Naive thymus-derived CD8-positive, alpha-beta T cell (primary cell): ENCODE measurements around the gene ZNF565. TPM values are rescaled to one million over a fixed set of nuclear protein-coding genes. Genes with fewer than 3 reads are reported as not detected.
"Not testable (repeated sequence)": the region's sequence is repeated elsewhere in the genome, so short reads cannot be mapped to it uniquely, and the experiment has no call there.

Experiments used
- ATAC-seq, 2 donors: fragments of 150-1000 bp; cut with Tn5 transposase in 1 of 2; sonication (Bioruptor Pico), chemical (Tn5 transposase) in 1 of 2; 1 replicate in 1 of 2; 2 replicates in 1 of 2; pipeline ENCODE4 v1.10.0; 2021; ENCODE audit warnings: mild to moderate bottlenecking in 2 of 2, moderate library complexity in 2 of 2
- POLR2A ChIA-PET: fragments of 350-600 bp; sonication (Branson Sonifier 250); formaldehyde crosslinking; loops from one replicate; lab custom pipeline; 2021; ENCODE audit warnings: antibody characterized with exemption; lab: Charles Lee
- DNase-seq, 10 donors: peaks; one replicate each; pipeline versions ENCODE4 v3.0.0 to v3.0.0-alpha.2; 2020 to 2022
- H3K27ac Mint-ChIP-seq, 10 donors: one replicate each; pipeline ENCODE4 v1.8.0; 2020 to 2022; ENCODE audit warnings: mild to moderate bottlenecking in 10 of 10, mixed read lengths in 10 of 10, moderate library complexity in 4 of 10, inconsistent platforms in 1 of 10
- H3K27me3 Mint-ChIP-seq, 5 donors: one replicate each; pipeline ENCODE4 v1.8.0; 2021 to 2022; ENCODE audit warnings: mixed read lengths in 5 of 5
- H3K36me3 Mint-ChIP-seq, 3 donors: one replicate each; pipeline ENCODE4 v1.8.0; 2020 to 2022; ENCODE audit warnings: mixed read lengths in 3 of 3, mild to moderate bottlenecking in 2 of 3, inconsistent platforms in 1 of 3
- H3K4me1 Mint-ChIP-seq, 4 donors: one replicate each; pipeline ENCODE4 v1.8.0; 2021 to 2022; ENCODE audit warnings: mixed read lengths in 4 of 4
- H3K4me3 Mint-ChIP-seq, 10 donors: one replicate each; pipeline ENCODE4 v1.8.0; 2020 to 2022; ENCODE audit warnings: mild to moderate bottlenecking in 10 of 10, mixed read lengths in 10 of 10, moderate library complexity in 6 of 10, inconsistent platforms in 1 of 10
- H3K9me3 Mint-ChIP-seq, 9 donors: one replicate each; pipeline ENCODE4 v1.8.0; 2020 to 2022; ENCODE audit warnings: mixed read lengths in 9 of 9, mild to moderate bottlenecking in 3 of 9, inconsistent platforms in 1 of 9, moderate library complexity in 1 of 9
- polyA plus RNA-seq, 3 donors: library from polyadenylated mRNA; unstranded; fragments of 300-500 nt; fragmentation: Illumina TruSeq; gene quantifications; one replicate each; pipeline ENCODE4 v1.2.3, GENCODE V29; 2021
- total RNA-seq, 8 experiments: library from RNA in 2 of 8; stranded (reverse) in 2 of 8; gene quantifications; one replicate each; pipeline ENCODE4 v1.2.3 and lab custom pipeline; 2021 to 2026

Gene ZNF565
- total and polyA plus RNA-seq, 5 experiments from 2014 or later, result 1.7 to 9.4 (median 4.8) TPM

GRCh38 chr19:36209372-36209771, 5.1 kb downstream of the ZNF565 start:
- H3K4me3 Mint-ChIP-seq, result no peak overlapping the region
- H3K9me3 Mint-ChIP-seq, result no peaks in the 10 kb centered on the region
- POLR2A ChIA-PET, result no interaction called here
- H3K4me1 Mint-ChIP-seq, result peaks cover 0 to 5% (median 3%) of the 10 kb centered on the region in 4 donors
- no peak for DNase-seq
- no peaks in the 10 kb centered on the region for H3K27me3 Mint-ChIP-seq
- peaks cover 0 to 17% (median 8%) of the 10 kb centered on the region in 3 donors for H3K36me3 Mint-ChIP-seq
- H3K27ac Mint-ChIP-seq, result no peak overlapping the region
- ATAC-seq, result no peak

DNA sequence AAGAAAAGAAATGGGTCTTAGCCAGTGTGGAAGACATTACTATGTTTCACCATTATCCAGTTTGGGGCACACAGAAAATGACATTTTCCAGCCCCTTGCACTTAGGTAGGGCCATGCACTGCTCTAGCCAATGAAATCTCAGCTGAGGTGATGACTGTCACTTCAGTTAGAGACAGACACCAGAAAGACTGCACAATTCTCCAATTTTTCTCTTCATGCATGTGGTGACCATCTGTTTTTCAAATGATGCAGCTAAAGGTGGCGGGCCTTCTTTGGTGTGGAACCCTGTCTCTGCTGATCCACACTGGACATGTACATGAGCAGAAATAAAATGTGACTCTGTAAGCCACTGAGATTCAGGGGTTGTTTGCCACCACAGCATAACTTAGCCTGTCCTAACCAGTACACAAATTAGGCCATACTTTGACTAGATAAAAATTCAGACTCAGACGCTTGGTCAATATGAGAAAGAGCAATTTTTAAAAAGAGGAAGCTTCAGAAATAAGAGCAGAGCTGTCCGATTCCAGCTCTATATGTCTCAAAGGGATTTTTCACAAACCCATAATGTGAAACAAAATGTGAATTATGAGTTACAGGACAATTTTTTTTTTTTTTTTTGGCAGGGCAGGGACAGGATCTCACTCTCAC, 6.7 kb downstream of the ZNF565 start:
- POLR2A ChIA-PET, result no interaction called here
- H3K9me3 Mint-ChIP-seq, result no peaks in the 10 kb centered on the region
- no peak overlapping the region for H3K4me3 Mint-ChIP-seq
- H3K36me3 Mint-ChIP-seq, result peaks cover 0 to 20% (median 8%) of the 10 kb centered on the region in 3 donors
- DNase-seq (no peak), ATAC-seq (no peak)
- peaks cover 0 to 5% (median 2%) of the 10 kb centered on the region in 4 donors for H3K4me1 Mint-ChIP-seq
- H3K27ac Mint-ChIP-seq, result peak overlapping the region in 2 of 10 donors; percentile 11 to 15
- no peaks in the 10 kb centered on the region for H3K27me3 Mint-ChIP-seq

DNA sequence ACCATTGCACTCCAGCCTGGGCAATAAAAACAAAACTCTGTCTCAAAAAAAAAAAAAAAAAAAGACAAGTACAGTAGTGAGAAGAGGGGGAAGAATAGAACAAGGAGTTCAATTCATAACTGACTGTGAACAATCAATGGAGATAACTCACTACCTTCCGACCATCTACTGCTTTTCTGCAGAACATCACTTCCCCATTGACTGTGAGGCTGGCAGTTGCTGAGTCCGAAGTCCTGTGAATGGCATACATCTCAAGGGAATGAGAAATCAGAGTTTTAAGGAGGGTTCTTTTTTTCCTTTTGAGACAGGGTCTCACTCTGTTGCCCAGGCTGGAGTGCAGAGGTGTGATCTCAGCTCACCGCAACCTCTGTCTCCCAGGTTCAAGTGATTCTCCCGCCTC, 11.2 kb downstream of the ZNF565 start:
- H3K4me3 Mint-ChIP-seq, result no peak overlapping the region
- peaks cover 0 to 34% (median 7%) of the 10 kb centered on the region in 3 donors for H3K36me3 Mint-ChIP-seq
- H3K9me3 Mint-ChIP-seq, result no peaks in the 10 kb centered on the region

DNA sequence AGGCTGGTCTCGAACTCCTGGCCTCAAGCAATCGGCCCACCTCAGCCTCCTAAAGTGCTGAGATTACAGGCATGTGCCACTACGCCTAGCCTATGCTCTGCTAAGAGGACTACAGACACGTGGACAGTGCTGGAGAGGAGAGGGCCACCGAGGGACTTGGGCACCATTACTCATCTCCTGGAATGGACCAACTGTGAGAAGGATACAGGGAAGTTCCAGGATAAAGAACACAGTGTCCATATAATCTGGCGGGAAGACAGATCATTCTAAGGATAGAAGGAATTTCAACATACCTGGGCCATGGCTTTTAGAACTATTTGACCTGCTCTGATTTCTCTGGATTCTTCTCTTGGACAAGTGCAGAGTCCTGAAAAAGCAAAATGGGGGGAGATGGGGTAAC, 12.8 kb downstream of the ZNF565 start:
- peaks cover 0 to 5% (median 2%) of the 10 kb centered on the region in 4 donors for H3K4me1 Mint-ChIP-seq
- POLR2A ChIA-PET, result no interaction called here
- ATAC-seq (no peak), DNase-seq (no peak)
- no peak overlapping the region for H3K27ac Mint-ChIP-seq
- peaks cover 0 to 41% (median 9%) of the 10 kb centered on the region in 3 donors for H3K36me3 Mint-ChIP-seq
- no peak overlapping the region for H3K4me3 Mint-ChIP-seq
- no peaks in the 10 kb centered on the region for H3K9me3 Mint-ChIP-seq
- H3K27me3 Mint-ChIP-seq, result no peaks in the 10 kb centered on the region

More for the DNA sequence above, 11.2 kb downstream of the ZNF565 start:
- H3K4me1 Mint-ChIP-seq, result peaks cover 0 to 5% (median 2%) of the 10 kb centered on the region in 4 donors
- ATAC-seq (no peak), DNase-seq (no peak)
- POLR2A ChIA-PET, result interaction anchor here (1.5 kb wide), 1 partner anchor 12 kb away, joined by 4 read pairs; no protein-coding TSS in a partner anchor
- H3K27ac Mint-ChIP-seq, result no peak overlapping the region
- H3K27me3 Mint-ChIP-seq, result no peaks in the 10 kb centered on the region

DNA sequence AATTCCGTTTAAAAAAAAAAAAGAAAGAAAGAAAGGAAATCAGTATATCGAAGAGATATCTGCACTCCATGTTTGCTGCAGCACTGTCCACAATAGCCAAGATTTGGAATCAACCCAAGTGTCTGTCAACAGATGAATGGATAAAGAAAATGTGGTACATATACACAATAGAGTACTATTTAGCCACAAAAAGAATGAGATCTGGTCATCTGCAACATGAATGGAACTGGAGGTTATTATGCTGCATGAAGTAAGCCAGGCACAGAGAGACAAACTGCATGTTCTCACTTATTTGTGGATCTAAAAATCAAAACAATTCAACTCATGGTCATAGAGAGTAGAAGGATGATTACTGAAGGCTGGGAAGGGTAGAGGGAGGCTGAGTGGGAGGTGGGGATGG, 16.3 kb downstream of the ZNF565 start:
- H3K4me1 Mint-ChIP-seq, result peaks cover 0 to 5% (median 3%) of the 10 kb centered on the region in 4 donors

GRCh38 chr19:36196249-36196648, 18.2 kb downstream of the ZNF565 start:
- Mint-ChIP-seq H3K9me3 (no peaks in the 10 kb centered on the region), H3K4me3 (no peak overlapping the region), H3K27me3 (no peaks in the 10 kb centered on the region), H3K27ac (no peak overlapping the region), H3K36me3 (peaks cover 0 to 50% (median 16%) of the 10 kb centered on the region in 3 donors), H3K4me1 (peaks cover 0 to 2% (median under 1%) of the 10 kb centered on the region in 4 donors)
- no peak for ATAC-seq
- POLR2A ChIA-PET, result no interaction called here
- DNase-seq, result no peak

More for the DNA sequence above, 16.3 kb downstream of the ZNF565 start:
- Mint-ChIP-seq H3K4me3 (no peak overlapping the region), H3K27me3 (no peaks in the 10 kb centered on the region), H3K36me3 (peaks cover 0 to 47% (median 16%) of the 10 kb centered on the region in 3 donors), H3K27ac (peak overlapping the region in 1 of 10 donors; percentile 73), H3K9me3 (no peaks in the 10 kb centered on the region)
- ATAC-seq, result no peak
- POLR2A ChIA-PET, result no interaction called here
- DNase-seq, result no peak

- H3K27me3 Mint-ChIP-seq, H3K4me1 Mint-ChIP-seq, H3K4me3 Mint-ChIP-seq, H3K9me3 Mint-ChIP-seq, H3K27ac Mint-ChIP-seq, POLR2A ChIA-PET, DNase-seq, ATAC-seq: not testable (repeated sequence)
- peaks cover 4 to 30% (median 18%) of the 10 kb centered on the region in 3 donors for H3K36me3 Mint-ChIP-seq
These were observed 27.7 kb downstream of the ZNF565 start for GRCh38 chr19:36186722-36187121.

DNA sequence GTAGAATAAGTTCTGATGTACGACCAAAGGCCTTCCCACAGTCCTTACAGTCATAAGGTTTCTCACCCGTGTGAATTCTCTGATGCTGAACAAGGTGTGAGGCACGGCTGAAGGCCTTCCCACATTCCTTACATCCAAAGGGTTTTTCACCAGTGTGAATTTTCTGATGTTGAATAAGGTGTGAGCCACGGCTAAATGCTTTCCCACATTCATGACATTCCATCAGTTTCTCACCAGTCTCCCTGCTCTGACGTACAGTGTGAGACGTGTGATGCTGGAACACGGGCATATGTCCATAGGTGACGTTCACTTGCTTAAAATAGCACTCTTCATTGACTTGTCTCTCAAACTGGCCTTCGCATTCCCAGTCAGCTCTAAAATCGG, 31.2 kb downstream of the ZNF565 start:
- Mint-ChIP-seq H3K4me3 (no peak overlapping the region), H3K27me3 (no peaks in the 10 kb centered on the region), H3K9me3 (no peaks in the 10 kb centered on the region), H3K36me3 (peaks cover 4 to 20% (median 15%) of the 10 kb centered on the region in 3 donors), H3K4me1 (no peaks in the 10 kb centered on the region), H3K27ac (no peak overlapping the region)
- DNase-seq (no peak), ATAC-seq (no peak)
- POLR2A ChIA-PET, result no interaction called here

DNA sequence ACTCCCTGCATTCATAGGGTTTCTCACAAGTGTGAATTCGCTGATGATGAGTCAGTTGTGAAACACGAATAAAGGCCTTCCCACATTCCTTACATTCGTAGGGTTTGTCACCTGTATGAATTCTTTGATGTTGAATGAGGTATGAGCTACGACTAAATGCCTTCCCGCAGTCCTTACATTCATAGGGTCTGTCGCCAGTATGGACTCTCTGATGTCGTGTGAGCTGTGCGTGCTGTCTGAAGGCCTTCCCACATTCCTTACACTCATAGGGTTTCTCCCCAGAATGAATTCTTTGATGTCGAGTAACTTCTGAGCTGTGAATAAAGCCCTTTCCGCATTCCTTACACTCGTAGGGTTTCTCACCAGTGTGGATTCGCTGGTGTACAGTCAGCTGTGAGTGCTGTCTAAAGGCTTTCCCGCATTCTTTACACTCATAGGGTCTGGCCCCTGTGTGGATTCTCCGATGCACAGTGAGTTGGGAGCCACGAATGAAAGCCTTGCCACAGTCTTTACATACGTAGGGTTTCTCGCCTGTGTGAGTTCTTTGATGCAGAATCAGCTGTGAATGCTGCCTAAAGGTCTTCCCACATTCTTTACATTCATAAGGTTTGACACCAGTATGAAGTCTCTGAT, 31.7 kb downstream of the ZNF565 start:
- DNase-seq (no peak), ATAC-seq (no peak)
- H3K36me3 Mint-ChIP-seq, result peaks cover 4 to 20% (median 15%) of the 10 kb centered on the region in 3 donors
- H3K4me1 Mint-ChIP-seq, result no peaks in the 10 kb centered on the region
- H3K9me3 Mint-ChIP-seq, result no peaks in the 10 kb centered on the region
- no peaks in the 10 kb centered on the region for H3K27me3 Mint-ChIP-seq
- POLR2A ChIA-PET, result no interaction called here
- no peak overlapping the region for H3K4me3 Mint-ChIP-seq
- no peak overlapping the region for H3K27ac Mint-ChIP-seq

GRCh38 chr19:36179077-36179476, 35.4 kb downstream of the ZNF565 start:
- H3K4me3 Mint-ChIP-seq, H3K27me3 Mint-ChIP-seq, H3K4me1 Mint-ChIP-seq, H3K9me3 Mint-ChIP-seq, DNase-seq, POLR2A ChIA-PET, ATAC-seq: not testable (repeated sequence)
- Mint-ChIP-seq H3K27ac (peak overlapping the region in 1 of 10 donors; percentile 45), H3K36me3 (peaks cover 4 to 17% (median 13%) of the 10 kb centered on the region in 3 donors)

GRCh38 chr19:36173846-36174245, 40.6 kb downstream of the ZNF565 start:
- not testable (repeated sequence) for H3K9me3 Mint-ChIP-seq, H3K4me3 Mint-ChIP-seq, H3K27me3 Mint-ChIP-seq, H3K4me1 Mint-ChIP-seq, ATAC-seq, DNase-seq, H3K27ac Mint-ChIP-seq, H3K36me3 Mint-ChIP-seq
- POLR2A ChIA-PET, result interaction anchor here (1.4 kb wide), 1 partner anchor 46 kb away, joined by 3 read pairs; no protein-coding TSS in a partner anchor

DNA sequence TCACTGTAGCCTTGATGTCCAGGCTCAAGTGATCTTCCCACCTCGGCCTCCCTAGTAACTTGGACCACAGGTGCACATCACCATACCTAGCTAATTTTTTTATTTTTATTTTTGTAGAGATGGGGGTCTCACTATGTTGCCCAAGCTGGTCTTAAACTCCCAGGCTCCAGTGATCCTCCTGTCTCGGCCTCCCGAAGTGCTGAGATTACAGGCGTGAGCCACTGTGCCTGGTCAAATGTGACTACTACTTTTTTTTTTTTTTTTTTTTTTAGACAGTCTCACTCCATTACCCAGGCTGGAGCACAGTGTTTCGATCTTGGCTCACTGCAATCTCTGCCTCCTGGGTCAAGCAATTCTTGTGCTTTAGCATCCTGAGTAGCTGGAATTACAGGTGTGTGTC, 41.6 kb downstream of the ZNF565 start:
- ATAC-seq (no peak), DNase-seq (no peak)
- no peak overlapping the region for H3K4me3 Mint-ChIP-seq
- H3K9me3 Mint-ChIP-seq, result no peaks in the 10 kb centered on the region
- peaks cover 0 to 4% (median 2%) of the 10 kb centered on the region in 4 donors for H3K4me1 Mint-ChIP-seq
- POLR2A ChIA-PET, result interaction anchor here (0.6 kb wide), 1 partner anchor 8 kb away, joined by 3 read pairs; no protein-coding TSS in a partner anchor
- no peaks in the 10 kb centered on the region for H3K27me3 Mint-ChIP-seq
- H3K36me3 Mint-ChIP-seq, result no peaks in the 10 kb centered on the region
- peak overlapping the region in 1 of 10 donors; percentile 24 for H3K27ac Mint-ChIP-seq

DNA sequence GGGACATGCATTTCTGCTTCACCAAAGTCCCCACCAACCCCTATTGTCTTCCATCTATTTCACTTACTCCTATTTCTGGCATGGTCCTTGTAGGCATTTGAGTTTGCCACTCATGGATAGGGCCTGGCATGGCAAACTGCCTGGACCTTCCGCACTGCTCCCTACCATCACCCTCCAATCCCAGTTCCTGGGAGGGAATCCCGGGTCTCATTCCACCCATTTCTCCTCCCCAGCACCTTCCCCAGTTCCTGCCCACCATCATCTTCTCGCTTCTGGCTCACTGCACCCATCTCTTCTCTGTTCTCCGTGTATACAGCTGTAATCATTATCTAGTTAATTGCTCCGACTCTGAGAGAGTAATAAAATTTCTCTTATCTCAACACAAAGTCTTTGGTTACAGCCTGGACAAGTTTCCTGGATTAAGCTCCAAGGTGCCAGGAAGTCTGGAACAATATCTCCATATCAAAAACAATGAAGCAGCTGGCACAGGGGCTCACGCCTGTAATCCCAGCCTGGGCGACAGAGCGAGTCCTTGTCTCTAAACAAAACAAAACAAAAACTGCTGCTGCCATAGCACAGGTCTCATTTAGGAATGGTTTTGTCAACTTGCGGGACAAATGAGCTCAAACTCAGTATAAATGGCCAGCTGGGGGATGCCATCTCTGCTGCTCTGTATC, 45.2 kb downstream of the ZNF565 start:
- POLR2A ChIA-PET, result interaction anchor here (0.5 to 1.3 kb wide), 4 partner anchors 41 to 271 kb away, joined by 3 to 10 read pairs (median 4); no protein-coding TSS in a partner anchor

More for the DNA sequence above, 45.2 kb downstream of the ZNF565 start:
- Mint-ChIP-seq H3K27ac (peak overlapping the region in 1 of 10 donors; percentile 22), H3K27me3 (no peaks in the 10 kb centered on the region), H3K36me3 (no peaks in the 10 kb centered on the region), H3K4me3 (no peak overlapping the region), H3K4me1 (peaks cover 0 to 4% (median 2%) of the 10 kb centered on the region in 4 donors), H3K9me3 (no peaks in the 10 kb centered on the region)
- DNase-seq, result no peak
- no peak for ATAC-seq
